GM23248 (cell line): ENCODE measurements around the gene DIRAS2. TPM values are rescaled to one million over a fixed set of nuclear protein-coding genes. Genes with fewer than 3 reads are reported as not detected.

ENCODE experiments used
- DNase-seq: peaks from one replicate; pipeline ENCODE4 v3.0.0-alpha.2; 2015
- H2AFZ ChIP-seq: fragments of 200-600 bp; sonication (generic); 2 replicates; pipeline ENCODE4 v1.6.1; 2016; ENCODE audit warnings: antibody characterized with exemption
- H3F3A ChIP-seq: fragments of 200-600 bp; sonication (generic); 2 replicates; pipeline ENCODE4 v1.6.1; 2016; ENCODE audit warnings: mild to moderate bottlenecking, antibody characterized with exemption, mixed run types; ENCODE audit not compliant: insufficient read depth
- H3K27ac ChIP-seq: fragments of 200-600 bp; sonication (generic); 2 replicates; pipeline ENCODE4 v1.5.1; 2016; ENCODE audit warnings: mild to moderate bottlenecking
- H3K27me3 ChIP-seq: fragments of 200-600 bp; sonication (generic); replicated peaks from 2 replicates; pipeline ENCODE4 v1.6.1; 2016; ENCODE audit warnings: mild to moderate bottlenecking; ENCODE audit not compliant: insufficient read depth
- H3K36me3 ChIP-seq: fragments of 200-600 bp; sonication (generic); 2 replicates; pipeline ENCODE4 v1.6.1; 2016; ENCODE audit warnings: low read depth, mild to moderate bottlenecking
- H3K4me1 ChIP-seq: fragments of 200-600 bp; sonication (generic); 2 replicates; pipeline ENCODE4 v1.6.1; 2016; ENCODE audit warnings: mild to moderate bottlenecking; ENCODE audit not compliant: insufficient read depth
- H3K4me2 ChIP-seq: fragments of 200-600 bp; sonication (generic); one replicate; pipeline ENCODE4 v1.6.1; 2016; ENCODE audit warnings: mild to moderate bottlenecking; ENCODE audit not compliant: unreplicated experiment
- H3K4me3 ChIP-seq: fragments of 200-600 bp; sonication (generic); 2 replicates; pipeline ENCODE4 v1.5.1; 2016; ENCODE audit warnings: mild to moderate bottlenecking
- H3K79me2 ChIP-seq: fragments of 200-600 bp; sonication (generic); 2 replicates; pipeline ENCODE4 v1.6.1; 2016; ENCODE audit warnings: mild to moderate bottlenecking; ENCODE audit not compliant: insufficient read depth
- H3K9ac ChIP-seq: fragments of 200-600 bp; sonication (generic); 2 replicates; pipeline ENCODE4 v1.6.1; 2016; ENCODE audit warnings: mild to moderate bottlenecking
- H3K9me2 ChIP-seq: fragments of 200-600 bp; sonication (generic); 2 replicates; pipeline ENCODE4 v1.6.1; 2016; ENCODE audit warnings: mixed run types, mild to moderate bottlenecking, moderate library complexity; ENCODE audit not compliant: insufficient read depth
- H3K9me3 ChIP-seq: fragments of 200-600 bp; sonication (generic); one replicate; pipeline ENCODE4 v1.6.1; 2017; ENCODE audit warnings: low read depth
- H4K20me1 ChIP-seq: fragments of 200-600 bp; sonication (generic); 2 replicates; pipeline ENCODE4 v1.6.0; 2016; ENCODE audit not compliant: insufficient read depth
- EZH2 ChIP-seq: fragments of 200-600 bp; sonication (generic); IDR thresholded peaks from 2 replicates; pipeline ENCODE4 v1.6.1; 2018; ENCODE audit warnings: antibody characterized with exemption, mild to moderate bottlenecking; ENCODE audit not compliant: insufficient read depth, poor library complexity, severe bottlenecking
- EZH2phosphoT487 ChIP-seq: fragments of 200-600 bp; sonication (generic); IDR thresholded peaks from 2 replicates; pipeline ENCODE4 v1.6.1; 2018; ENCODE audit warnings: antibody characterized with exemption, moderate library complexity, mild to moderate bottlenecking, low read depth; ENCODE audit not compliant: insufficient read depth
- WGBS, 2 experiments: methylation state at CpG; one replicate each; pipeline ENCODE4 v1.1.6; 2015 to 2017; ENCODE audit warnings: low lambda C conversion rate in 2 of 2, low coverage in 1 of 2; ENCODE audit errors: missing lambda C conversion rate in 2 of 2; 5-methylcytosine and 5-hydroxymethylcytosine counted together
- in situ Hi-C: fragments of 300-500 bp; cut with MboI; formaldehyde crosslinking; loops from 2 replicates; pipeline ENCODE4 v1.15.0; 2020
- polyA plus RNA-seq: library from polyadenylated mRNA; unstranded; fragments of >200 nt; fragmentation: Nextera tagmentation; extraction: Ambion mirVana; gene quantifications from 2 replicates; pipeline ENCODE4 v1.2.1, GENCODE V29; 2016
- total RNA-seq: library from RNA; depleted of rRNA; stranded (reverse); fragments of >200 nt; shearing (Covaris generic); gene quantifications from 2 replicates; pipeline ENCODE4 v1.2.3, GENCODE V29; 2014

The DIRAS2 gene
- total and polyA plus RNA-seq, 2 experiments from 2014 or later = not detected

- Histone ChIP-seq H2AFZ (no peak overlapping the region), H3K4me2 (no peak overlapping the region), H3K36me3 (no peaks in the 10 kb centered on the region), H3K4me1 (no peaks in the 10 kb centered on the region), H3F3A (no peaks in the 10 kb centered on the region), H3K27me3 (no peaks in the 10 kb centered on the region), H3K9me3 (no peaks in the 10 kb centered on the region), H3K9me2 (no peaks in the 10 kb centered on the region), H3K27ac (no peak overlapping the region), H3K79me2 (no peaks in the 10 kb centered on the region), H3K9ac (no peak overlapping the region), H3K4me3 (no peak overlapping the region), H4K20me1 (no peaks in the 10 kb centered on the region)
- TF ChIP-seq EZH2 = no peak
- TF ChIP-seq EZH2phosphoT487 = no peak
- 0% methylated on average over 1 of the region's 1 CpG for WGBS, 2 experiments
- in situ Hi-C loops = no loop called here
- DNase-seq = no peak
Measured at GRCh38 chr9:90631964-90632363, 10.7 kb downstream of the DIRAS2 start.

DNA sequence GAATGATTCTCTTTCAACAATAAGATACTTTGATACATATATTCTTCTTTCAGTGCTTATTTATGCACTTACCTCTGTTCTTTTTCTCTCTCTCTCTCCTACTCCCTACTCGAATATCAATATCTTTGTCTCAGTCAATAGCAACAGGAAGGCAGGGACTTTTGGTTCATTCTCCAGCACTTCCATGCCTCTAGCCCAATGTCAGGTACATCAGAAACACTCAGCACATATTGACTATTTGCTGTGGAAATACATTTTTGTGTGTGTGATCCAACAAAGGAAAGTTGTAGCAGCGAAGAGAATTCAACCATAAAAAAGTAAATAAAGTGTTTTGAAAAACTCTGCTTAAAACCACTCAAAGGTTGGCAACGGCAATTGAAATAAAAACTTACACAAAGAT lies 12.6 kb downstream of the DIRAS2 start:
- no peaks in the 10 kb centered on the region for H3K79me2 ChIP-seq
- in situ Hi-C loops = no loop called here
- no peak overlapping the region for H3K27ac ChIP-seq
- no peaks in the 10 kb centered on the region for H3K36me3 ChIP-seq
- H3K4me1 ChIP-seq = no peaks in the 10 kb centered on the region
- no peaks in the 10 kb centered on the region for H3F3A ChIP-seq
- DNase-seq = no peak
- no peak overlapping the region for H3K4me2 ChIP-seq
- H2AFZ ChIP-seq = no peak overlapping the region
- no peaks in the 10 kb centered on the region for H3K9me3 ChIP-seq
- TF ChIP-seq EZH2phosphoT487 (no peak), EZH2 (no peak)
- 10 to 17% methylated on average over 3 of the region's 3 CpGs for WGBS, 2 experiments
- H3K4me3 ChIP-seq = no peak overlapping the region
- no peak overlapping the region for H3K9ac ChIP-seq
- H3K9me2 ChIP-seq = no peaks in the 10 kb centered on the region
- no peaks in the 10 kb centered on the region for H3K27me3 ChIP-seq
- H4K20me1 ChIP-seq = no peaks in the 10 kb centered on the region

DNA sequence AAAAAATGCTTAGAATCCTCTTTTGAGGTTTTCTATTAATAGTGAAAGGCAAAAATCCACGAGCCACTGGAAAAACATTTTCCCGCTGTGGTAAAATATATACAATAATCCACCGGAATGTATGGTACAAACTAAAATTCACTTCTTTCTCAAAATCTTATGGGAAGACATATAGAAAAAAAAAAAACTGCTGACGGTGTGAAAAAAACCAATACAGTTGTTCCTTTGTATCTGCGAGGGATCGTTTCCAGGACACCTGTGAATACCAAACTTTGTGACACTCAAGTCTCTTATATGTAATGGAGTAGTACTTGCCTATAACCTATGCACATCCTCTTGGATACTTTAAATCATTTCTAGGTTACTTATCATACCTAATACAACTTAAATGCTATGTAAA lies 13.3 kb downstream of the DIRAS2 start:
- no peaks in the 10 kb centered on the region for H3F3A ChIP-seq
- in situ Hi-C loops = no loop called here
- H2AFZ ChIP-seq = no peak overlapping the region

DNA sequence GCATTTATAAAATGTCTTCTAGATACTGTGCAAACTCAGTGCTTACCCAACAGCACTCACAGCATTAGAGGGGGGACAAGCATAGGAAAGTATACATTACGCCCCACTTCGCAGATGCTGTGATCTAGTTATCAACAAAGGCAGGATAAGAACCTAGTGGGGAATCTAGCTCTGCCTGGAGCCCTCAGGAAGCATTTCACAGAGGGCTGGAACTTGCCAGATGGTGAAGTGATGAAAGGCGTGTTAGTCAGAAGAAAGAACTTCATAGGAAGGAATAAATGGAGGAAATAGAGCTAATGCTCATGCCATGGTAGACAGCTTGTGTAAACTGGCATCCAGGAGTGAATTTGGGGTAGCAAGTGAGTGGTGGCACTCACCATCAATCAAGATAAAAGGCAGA lies 25.8 kb downstream of the DIRAS2 start:
- Histone ChIP-seq H3K4me2 (no peak overlapping the region), H3K9me2 (no peaks in the 10 kb centered on the region), H3F3A (no peaks in the 10 kb centered on the region), H2AFZ (no peak overlapping the region), H3K4me1 (no peaks in the 10 kb centered on the region), H4K20me1 (no peaks in the 10 kb centered on the region), H3K79me2 (no peaks in the 10 kb centered on the region), H3K9me3 (no peaks in the 10 kb centered on the region), H3K27ac (no peak overlapping the region), H3K27me3 (no peaks in the 10 kb centered on the region), H3K4me3 (no peak overlapping the region), H3K9ac (no peak overlapping the region), H3K36me3 (no peaks in the 10 kb centered on the region)
- DNase-seq = no peak
- TF ChIP-seq EZH2 (no peak), EZH2phosphoT487 (no peak)
- in situ Hi-C loops = no loop called here
- 19 to 25% methylated on average over 3 of the region's 3 CpGs for WGBS, 2 experiments

More for the DNA sequence above, 13.3 kb downstream of the DIRAS2 start:
- Histone ChIP-seq H3K4me2 (no peak overlapping the region), H3K9me3 (no peaks in the 10 kb centered on the region), H3K9me2 (no peaks in the 10 kb centered on the region), H3K27me3 (no peaks in the 10 kb centered on the region), H3K4me1 (no peaks in the 10 kb centered on the region), H3K36me3 (no peaks in the 10 kb centered on the region), H3K79me2 (no peaks in the 10 kb centered on the region), H3K9ac (no peak overlapping the region), H4K20me1 (no peaks in the 10 kb centered on the region), H3K27ac (no peak overlapping the region), H3K4me3 (no peak overlapping the region)
- 47 to 49% methylated on average over 6 of the region's 6 CpGs for WGBS, 2 experiments
- DNase-seq = no peak
- no peak for TF ChIP-seq EZH2
- no peak for TF ChIP-seq EZH2phosphoT487

- Histone ChIP-seq H3F3A (no peaks in the 10 kb centered on the region), H3K27me3 (no peaks in the 10 kb centered on the region), H3K4me1 (no peaks in the 10 kb centered on the region), H3K4me3 (no peak overlapping the region), H3K79me2 (no peaks in the 10 kb centered on the region), H3K9me3 (no peaks in the 10 kb centered on the region), H3K9me2 (no peaks in the 10 kb centered on the region), H3K36me3 (no peaks in the 10 kb centered on the region), H3K9ac (no peak overlapping the region), H3K27ac (no peak overlapping the region), H2AFZ (no peak overlapping the region), H3K4me2 (no peak overlapping the region), H4K20me1 (no peaks in the 10 kb centered on the region)
- no peak for DNase-seq
- in situ Hi-C loops = no loop called here
- WGBS, 2 experiments = 60 to 69% methylated on average over 18 of the region's 18 CpGs
- no peak for TF ChIP-seq EZH2phosphoT487
- TF ChIP-seq EZH2 = no peak
Measured at GRCh38 chr9:90613502-90613901, 29.1 kb downstream of the DIRAS2 start.
